Endodermal cell (in vitro differentiated cells): Measurements from ENCODE around the gene WDTC1. TPM values are rescaled to one million over a fixed set of nuclear protein-coding genes. Genes with fewer than 3 reads are reported as not detected.
"Not testable (repeated sequence)": the region's sequence is repeated elsewhere in the genome, so short reads cannot be mapped to it uniquely, and the experiment has no call there.

Source experiments
- DNase-seq: peaks from one replicate; pipeline ENCODE4 v3.0.0-alpha.2; 2017
- H3K27ac ChIP-seq: 2 replicates; pipeline ENCODE4 v1.5.1; 2013; ENCODE audit warnings: mild to moderate bottlenecking, low read depth, low read length, moderate library complexity
- H3K27me3 ChIP-seq: 2 replicates; pipeline ENCODE4 v1.6.1; 2013; ENCODE audit warnings: mild to moderate bottlenecking, low read length, moderate library complexity; ENCODE audit not compliant: insufficient read depth, control insufficient read depth, poor library complexity, severe bottlenecking
- H3K36me3 ChIP-seq: 2 replicates; pipeline ENCODE4 v1.7.0; 2013; ENCODE audit warnings: mild to moderate bottlenecking, low read length, moderate library complexity; ENCODE audit not compliant: control insufficient read depth, insufficient read depth
- H3K4me1 ChIP-seq: one replicate; pipeline ENCODE4 v1.7.0; 2013; ENCODE audit warnings: low read length; ENCODE audit not compliant: control insufficient read depth, insufficient read depth
- H3K4me3 ChIP-seq: 2 replicates; pipeline ENCODE4 v1.5.1; 2013; ENCODE audit warnings: mild to moderate bottlenecking, low read length, moderate library complexity
- H3K9ac ChIP-seq: 2 replicates; pipeline ENCODE4 v1.6.1; 2013; ENCODE audit warnings: mild to moderate bottlenecking, low read length, moderate library complexity; ENCODE audit not compliant: poor library complexity, severe bottlenecking; ENCODE audit errors: extremely low read depth
- H3K9me3 ChIP-seq: 2 replicates; pipeline ENCODE4 v1.6.1; 2013; ENCODE audit warnings: mild to moderate bottlenecking, low read length, moderate library complexity; ENCODE audit not compliant: control insufficient read depth
- H3K27ac Mint-ChIP-seq: 2 replicates; pipeline ENCODE4 v1.8.0; 2020; ENCODE audit warnings: mixed read lengths
- H3K27me3 Mint-ChIP-seq: 2 replicates; pipeline ENCODE4 v1.8.0; 2021; ENCODE audit warnings: mild to moderate bottlenecking, mixed read lengths; ENCODE audit not compliant: insufficient read depth
- H3K36me3 Mint-ChIP-seq: 2 replicates; pipeline ENCODE4 v1.8.0; 2020; ENCODE audit warnings: low read depth, mixed read lengths
- H3K4me1 Mint-ChIP-seq: 2 replicates; pipeline ENCODE4 v1.8.0; 2020; ENCODE audit warnings: mixed read lengths
- H3K4me3 Mint-ChIP-seq: 2 replicates; pipeline ENCODE4 v1.8.0; 2020; ENCODE audit warnings: mild to moderate bottlenecking, moderate library complexity, mixed read lengths
- H3K9me3 Mint-ChIP-seq: 2 replicates; pipeline ENCODE4 v1.8.0; 2020; ENCODE audit warnings: mild to moderate bottlenecking, mixed read lengths
- CTCF ChIP-seq: fragments of 200-600 bp; sonication (generic); conservative IDR thresholded peaks from 2 replicates; pipeline ENCODE4 v1.5.0; 2021; ENCODE audit warnings: antibody characterized with exemption, mild to moderate bottlenecking
- WGBS, 2 experiments: methylation state at CpG; one replicate each; pipeline versions ENCODE4 v1.1.5 to v1.1.7; 2013; ENCODE audit warnings: missing lambda C conversion rate in 2 of 2, mixed read lengths in 1 of 2; ENCODE audit not compliant: insufficient coverage in 1 of 2, insufficient read length in 1 of 2; 5-methylcytosine and 5-hydroxymethylcytosine counted together
- total RNA-seq, 2 donors: library from RNA; stranded (reverse); fragmentation: NEBNext Ultra II Directional in 1 of 2; extraction: Animal tissue kit (Norgen Biotek cat#: 25700) in 1 of 2; gene quantifications; 2 replicates in 1 of 2; 3 replicates in 1 of 2; pipeline ENCODE4 v1.2.1, GENCODE V29; 2021

Gene WDTC1
- total RNA-seq, 2 donors from 2014 or later = 34.7 to 41.9 TPM

DNA sequence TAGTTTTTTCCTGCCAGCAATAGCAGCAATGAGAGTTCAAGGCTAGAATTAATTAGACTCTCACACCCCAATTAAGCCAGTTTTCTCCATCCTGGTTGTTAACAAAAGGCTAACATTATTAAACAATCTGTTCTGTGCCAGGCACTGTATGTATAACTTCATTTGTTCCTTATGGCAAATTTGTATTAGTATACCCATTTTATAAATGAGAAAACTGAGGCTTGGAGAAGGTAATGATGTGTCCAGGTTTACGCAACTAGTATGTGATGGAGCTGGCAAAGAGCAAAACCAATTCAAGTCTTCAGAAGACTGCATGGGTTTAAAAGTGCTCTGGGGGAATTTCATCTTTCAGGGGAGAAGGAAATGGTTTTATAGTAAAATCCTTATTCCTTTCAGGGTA lies 41.2 kb upstream of the WDTC1 start:
- Histone ChIP-seq H3K27ac (no peak overlapping the region), H3K4me3 (no peak overlapping the region), H3K9me3 (no peaks in the 10 kb centered on the region), H3K9ac (no peak overlapping the region), H3K4me1 (no peaks in the 10 kb centered on the region), H3K27me3 (no peaks in the 10 kb centered on the region), H3K36me3 (no peaks in the 10 kb centered on the region)
- 88 to 90% methylated on average over 1 of the region's 1 CpG for WGBS, 2 experiments
- H3K27ac Mint-ChIP-seq = no peak overlapping the region
- no peaks in the 10 kb centered on the region for H3K9me3 Mint-ChIP-seq
- no peak for DNase-seq
- H3K36me3 Mint-ChIP-seq = no peaks in the 10 kb centered on the region
- H3K4me1 Mint-ChIP-seq = no peaks in the 10 kb centered on the region
- no peak overlapping the region for H3K4me3 Mint-ChIP-seq
- TF ChIP-seq CTCF = no peak
- peaks cover 4% of the 10 kb centered on the region for H3K27me3 Mint-ChIP-seq

DNA sequence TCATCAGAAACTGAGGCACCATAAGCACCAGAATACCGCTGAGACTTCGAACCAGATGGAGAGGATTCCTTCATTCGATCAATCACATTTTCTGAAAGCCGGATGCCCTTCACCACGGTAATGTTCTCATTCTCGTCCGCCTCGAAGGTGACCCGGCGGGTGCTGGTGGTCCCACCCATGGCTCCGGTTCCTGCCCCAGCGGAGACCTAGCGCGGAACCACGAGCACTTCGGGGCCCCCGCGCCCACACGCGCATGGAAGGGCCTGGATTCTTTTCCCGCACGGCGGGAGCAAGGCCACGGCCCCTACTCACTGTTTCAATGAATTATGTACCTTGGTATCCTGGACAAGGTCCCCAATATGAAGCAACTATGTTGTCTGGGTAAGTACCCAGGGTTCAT lies 33.1 kb upstream of the WDTC1 start:
- no peak for TF ChIP-seq CTCF
- H3K4me3 Mint-ChIP-seq = no peak overlapping the region
- no peak for DNase-seq
- Histone ChIP-seq H3K27ac (no peak overlapping the region), H3K27me3 (no peaks in the 10 kb centered on the region), H3K9ac (no peak overlapping the region), H3K4me3 (no peak overlapping the region), H3K36me3 (no peaks in the 10 kb centered on the region), H3K9me3 (no peaks in the 10 kb centered on the region), H3K4me1 (no peaks in the 10 kb centered on the region)
- no peaks in the 10 kb centered on the region for H3K4me1 Mint-ChIP-seq
- H3K27me3 Mint-ChIP-seq = peaks cover 7% of the 10 kb centered on the region
- H3K9me3 Mint-ChIP-seq = no peaks in the 10 kb centered on the region
- no peaks in the 10 kb centered on the region for H3K36me3 Mint-ChIP-seq
- H3K27ac Mint-ChIP-seq = no peak overlapping the region
- 95 to 97% methylated on average over 20 to 24 of the region's 24 CpGs for WGBS, 2 experiments

DNA sequence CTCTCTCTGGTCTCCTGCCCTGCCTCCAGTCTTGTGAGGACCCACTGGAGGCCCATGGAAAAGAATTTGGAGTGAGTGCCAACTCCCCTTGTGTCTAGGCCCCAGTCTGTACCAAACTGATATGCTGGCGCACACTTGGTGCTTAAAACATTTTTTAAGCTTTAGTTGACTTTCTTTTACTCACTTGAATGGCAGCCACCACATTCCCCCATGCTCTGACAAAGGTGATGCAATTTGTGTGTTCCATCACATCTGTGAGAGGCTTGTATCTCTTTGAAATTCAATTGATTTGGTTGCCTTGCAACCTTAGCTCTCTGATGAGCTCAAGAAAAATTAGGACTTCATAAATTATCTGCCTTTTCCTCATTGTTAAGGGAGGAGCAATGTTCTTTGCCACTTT lies 30.5 kb upstream of the WDTC1 start:
- H3K27ac Mint-ChIP-seq = no peak overlapping the region
- H3K27me3 Mint-ChIP-seq = peaks cover 7% of the 10 kb centered on the region
- no peak for TF ChIP-seq CTCF
- 92 to 100% methylated on average over 1 of the region's 1 CpG for WGBS, 2 experiments
- no peaks in the 10 kb centered on the region for H3K9me3 Mint-ChIP-seq
- no peaks in the 10 kb centered on the region for H3K4me1 ChIP-seq
- no peak for DNase-seq
- no peaks in the 10 kb centered on the region for H3K36me3 Mint-ChIP-seq
- no peak overlapping the region for H3K4me3 Mint-ChIP-seq
- H3K4me3 ChIP-seq = no peak overlapping the region
- no peaks in the 10 kb centered on the region for H3K9me3 ChIP-seq
- no peaks in the 10 kb centered on the region for H3K4me1 Mint-ChIP-seq
- no peaks in the 10 kb centered on the region for H3K27me3 ChIP-seq
- no peaks in the 10 kb centered on the region for H3K36me3 ChIP-seq
- no peak overlapping the region for H3K9ac ChIP-seq
- no peak overlapping the region for H3K27ac ChIP-seq

GRCh38 chr1:27207238-27207637 lies 27.2 kb upstream of the WDTC1 start:
- 91% methylated on average over 1 of the region's 1 CpG; no CpG with 5 or more reads in 1 of the 2 experiments for WGBS, 2 experiments
- not testable (repeated sequence) for DNase-seq, H3K27ac Mint-ChIP-seq, H3K9me3 ChIP-seq, H3K4me1 ChIP-seq, H3K27ac ChIP-seq, H3K9me3 Mint-ChIP-seq, H3K9ac ChIP-seq, H3K27me3 ChIP-seq, H3K36me3 Mint-ChIP-seq, H3K4me3 ChIP-seq, H3K4me1 Mint-ChIP-seq, H3K27me3 Mint-ChIP-seq, H3K36me3 ChIP-seq, H3K4me3 Mint-ChIP-seq

DNA sequence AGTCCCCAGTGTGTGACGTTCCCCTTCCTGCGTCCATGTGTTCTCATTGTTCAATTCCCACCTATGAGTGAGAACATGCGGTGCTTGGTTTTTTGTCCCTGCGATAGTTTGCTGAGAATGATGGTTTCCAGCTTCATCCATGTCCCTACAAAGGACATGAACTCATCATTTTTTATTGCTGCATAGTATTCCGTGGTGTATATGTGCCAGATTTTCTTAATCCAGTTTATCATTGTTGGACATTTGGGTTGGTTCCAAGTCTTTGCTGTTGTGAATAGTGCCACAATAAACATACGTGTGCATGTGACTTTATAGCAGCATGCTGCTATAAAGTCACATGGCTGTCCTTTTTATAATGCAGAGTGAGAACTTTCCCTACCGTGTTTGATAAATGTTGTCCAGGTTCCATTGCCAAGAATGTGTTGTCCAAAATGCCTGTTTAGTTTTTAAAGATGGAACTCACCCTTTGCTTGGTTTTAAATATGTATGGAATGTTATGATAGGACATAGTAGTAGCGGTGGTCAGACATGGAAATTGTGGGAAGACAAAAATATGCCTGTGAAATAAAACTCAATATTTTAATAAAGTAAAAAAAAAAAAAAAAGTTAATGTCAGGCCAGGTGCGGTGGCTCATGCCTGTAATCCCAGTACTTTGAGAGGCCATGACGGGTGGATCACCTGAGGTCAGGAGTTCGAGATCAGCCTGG lies 26.1 kb upstream of the WDTC1 start:
- H3K4me3 Mint-ChIP-seq, H3K4me1 ChIP-seq, H3K36me3 ChIP-seq, H3K27ac Mint-ChIP-seq, H3K36me3 Mint-ChIP-seq, H3K27me3 Mint-ChIP-seq, H3K4me3 ChIP-seq, H3K9me3 ChIP-seq, H3K9me3 Mint-ChIP-seq, H3K9ac ChIP-seq, H3K27me3 ChIP-seq, DNase-seq, H3K4me1 Mint-ChIP-seq, H3K27ac ChIP-seq: not testable (repeated sequence)
- WGBS, 2 experiments = 98% methylated on average over 5 to 11 of the region's 11 CpGs
